Uterus (tissue), 2 donors: Measurements from ENCODE around the gene BLID.

Experiments
- POLR2A ChIP-seq, 2 donors: fragments of 450-650 bp; IDR thresholded peaks; one replicate each; pipeline ENCODE4 v1.6.1; 2016; ENCODE audit warnings: antibody characterized with exemption in 2 of 2, mild to moderate bottlenecking in 1 of 2, moderate library complexity in 1 of 2
- TF ChIP-seq, protein P1 (sequence below), 4 experiments: fragments of 200-600 bp in 2 of 4; fragments of 450-650 bp in 2 of 4; sonication (generic) in 2 of 4; IDR thresholded peaks; one replicate each; pipeline ENCODE4 v1.5.1; 2016 to 2019; ENCODE audit warnings: antibody characterized with exemption in 4 of 4, mild to moderate bottlenecking in 2 of 4, moderate library complexity in 1 of 4

DNA sequence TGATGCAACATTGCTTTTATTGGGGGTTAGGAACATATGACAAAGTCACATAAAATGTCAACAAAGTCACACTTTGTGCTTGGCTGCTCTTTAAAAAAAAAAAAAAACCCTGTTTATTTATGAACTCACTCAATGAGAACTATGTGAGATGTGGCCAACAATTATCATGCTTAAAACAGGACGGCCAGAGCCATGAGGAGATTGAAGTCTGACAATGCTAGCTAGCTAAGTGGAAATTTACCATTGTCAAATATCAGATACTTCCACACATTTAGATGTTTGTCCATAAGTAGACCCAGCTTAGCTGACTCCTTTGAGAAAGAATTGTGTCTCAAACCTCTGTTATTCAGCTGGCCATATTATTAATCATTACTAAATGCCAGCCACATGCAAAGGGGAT is 26.9 kb downstream of the BLID start:
- no peak for TF ChIP-seq POLR2A (IDR thresholded peaks at IDR 0.05)
- TF ChIP-seq, protein P1, sequence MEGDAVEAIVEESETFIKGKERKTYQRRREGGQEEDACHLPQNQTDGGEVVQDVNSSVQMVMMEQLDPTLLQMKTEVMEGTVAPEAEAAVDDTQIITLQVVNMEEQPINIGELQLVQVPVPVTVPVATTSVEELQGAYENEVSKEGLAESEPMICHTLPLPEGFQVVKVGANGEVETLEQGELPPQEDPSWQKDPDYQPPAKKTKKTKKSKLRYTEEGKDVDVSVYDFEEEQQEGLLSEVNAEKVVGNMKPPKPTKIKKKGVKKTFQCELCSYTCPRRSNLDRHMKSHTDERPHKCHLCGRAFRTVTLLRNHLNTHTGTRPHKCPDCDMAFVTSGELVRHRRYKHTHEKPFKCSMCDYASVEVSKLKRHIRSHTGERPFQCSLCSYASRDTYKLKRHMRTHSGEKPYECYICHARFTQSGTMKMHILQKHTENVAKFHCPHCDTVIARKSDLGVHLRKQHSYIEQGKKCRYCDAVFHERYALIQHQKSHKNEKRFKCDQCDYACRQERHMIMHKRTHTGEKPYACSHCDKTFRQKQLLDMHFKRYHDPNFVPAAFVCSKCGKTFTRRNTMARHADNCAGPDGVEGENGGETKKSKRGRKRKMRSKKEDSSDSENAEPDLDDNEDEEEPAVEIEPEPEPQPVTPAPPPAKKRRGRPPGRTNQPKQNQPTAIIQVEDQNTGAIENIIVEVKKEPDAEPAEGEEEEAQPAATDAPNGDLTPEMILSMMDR (IDR thresholded peaks at IDR 0.05), result no peak
